CD4-positive, alpha-beta T cell treated with Interleukin-6 at 100 ng/mL for 8 hours (primary cell): Measurements from ENCODE around the gene UGT3A1.
"Not testable (repeated sequence)": the region's sequence is repeated elsewhere in the genome, so short reads cannot be mapped to it uniquely, and the experiment has no call there.

ENCODE experiments used
- DNase-seq: peaks from one replicate; pipeline ENCODE4 v3.0.0-alpha.2; 2020; ENCODE audit warnings: mixed read lengths, low spot score

UGT3A1 gene, protein sequence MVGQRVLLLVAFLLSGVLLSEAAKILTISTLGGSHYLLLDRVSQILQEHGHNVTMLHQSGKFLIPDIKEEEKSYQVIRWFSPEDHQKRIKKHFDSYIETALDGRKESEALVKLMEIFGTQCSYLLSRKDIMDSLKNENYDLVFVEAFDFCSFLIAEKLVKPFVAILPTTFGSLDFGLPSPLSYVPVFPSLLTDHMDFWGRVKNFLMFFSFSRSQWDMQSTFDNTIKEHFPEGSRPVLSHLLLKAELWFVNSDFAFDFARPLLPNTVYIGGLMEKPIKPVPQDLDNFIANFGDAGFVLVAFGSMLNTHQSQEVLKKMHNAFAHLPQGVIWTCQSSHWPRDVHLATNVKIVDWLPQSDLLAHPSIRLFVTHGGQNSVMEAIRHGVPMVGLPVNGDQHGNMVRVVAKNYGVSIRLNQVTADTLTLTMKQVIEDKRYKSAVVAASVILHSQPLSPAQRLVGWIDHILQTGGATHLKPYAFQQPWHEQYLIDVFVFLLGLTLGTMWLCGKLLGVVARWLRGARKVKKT

DNA sequence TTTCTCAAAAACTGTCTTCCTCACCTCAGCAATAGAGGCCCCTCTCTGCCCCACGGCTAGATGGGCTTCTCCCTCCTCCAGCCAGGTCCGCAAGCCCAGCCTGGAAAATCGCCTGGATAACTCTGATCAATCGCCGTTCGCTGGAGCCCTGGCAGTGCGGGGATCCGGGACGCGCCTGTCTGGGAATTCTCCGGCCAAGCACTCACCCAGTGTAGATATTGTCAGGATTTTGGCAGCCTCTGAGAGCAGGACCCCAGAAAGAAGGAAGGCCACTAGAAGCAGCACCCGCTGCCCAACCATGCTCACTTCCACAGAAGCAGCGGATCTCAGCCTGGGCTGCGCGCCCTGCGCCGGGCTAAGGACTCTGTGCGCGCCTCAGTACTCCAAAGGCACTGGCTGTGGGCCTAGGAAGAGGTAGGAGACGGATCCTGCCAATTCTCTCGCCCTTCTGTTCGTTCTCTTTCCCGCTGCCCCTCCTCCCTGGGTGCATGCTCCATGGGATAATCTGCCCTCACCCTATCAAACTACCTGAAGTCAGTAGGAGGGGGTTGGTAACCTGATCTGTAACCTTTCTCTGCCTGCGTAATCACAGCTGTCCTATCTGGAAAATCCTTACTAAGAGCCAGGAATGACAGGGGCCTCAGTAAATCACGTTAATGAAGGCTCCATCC lies at the start of gene UGT3A1:
Gene UGT3A1, minus strand, starts transcription at position 450 of the 671 bp plus-strand sequence. Its CDS starts 150 bp downstream, at position 300.
- no peak for DNase-seq

DNA sequence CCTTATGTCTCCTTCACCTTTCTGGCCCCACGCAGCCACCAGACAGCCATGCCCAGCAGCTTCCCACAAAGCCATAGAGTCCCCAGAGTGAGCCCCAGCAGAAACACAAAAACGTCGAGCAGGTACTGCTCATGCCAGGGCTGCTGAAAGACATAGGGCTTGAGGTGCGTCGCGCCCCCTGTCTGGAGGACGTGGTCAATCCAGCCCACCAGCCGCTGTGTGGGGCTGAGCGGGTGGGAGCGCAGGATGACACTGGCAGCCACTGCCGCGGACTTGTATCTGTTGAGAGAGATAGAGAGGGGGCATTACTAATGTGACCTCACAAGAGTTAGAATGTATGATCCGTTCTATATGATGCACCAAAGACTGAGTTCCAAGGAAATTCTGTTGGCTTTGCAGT lies 44.5 kb upstream of the UGT3A1 start:
- no peak for DNase-seq

DNA sequence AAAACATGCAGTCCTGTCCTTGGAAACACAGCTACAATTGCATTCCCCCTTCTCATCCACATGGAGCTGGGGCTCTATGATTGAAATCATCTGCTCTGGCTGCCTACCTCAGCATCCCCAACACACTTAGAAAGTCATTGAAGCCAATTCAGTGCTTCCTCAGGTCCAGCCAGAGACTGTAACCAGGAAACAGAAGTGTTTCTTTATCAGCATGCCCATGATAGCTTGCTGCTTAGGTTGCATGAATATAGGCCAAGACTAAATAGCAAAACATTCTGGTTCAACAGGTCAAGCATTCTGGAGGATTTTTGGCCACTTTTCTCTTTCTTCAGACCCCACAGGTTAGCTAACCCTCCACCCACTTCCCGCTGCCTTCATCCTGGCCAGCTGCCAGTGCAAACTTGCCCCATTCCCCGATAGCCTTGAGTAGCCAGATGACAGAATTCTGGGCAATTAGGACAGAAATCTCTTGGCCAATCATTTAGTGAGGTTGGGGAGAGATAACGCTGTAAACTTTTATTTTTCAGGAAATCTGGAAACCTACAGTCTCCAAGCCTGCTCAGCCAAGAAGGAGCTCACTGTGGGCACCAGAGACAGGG lies 43.4 kb upstream of the UGT3A1 start:
- not testable (repeated sequence) for DNase-seq

DNA sequence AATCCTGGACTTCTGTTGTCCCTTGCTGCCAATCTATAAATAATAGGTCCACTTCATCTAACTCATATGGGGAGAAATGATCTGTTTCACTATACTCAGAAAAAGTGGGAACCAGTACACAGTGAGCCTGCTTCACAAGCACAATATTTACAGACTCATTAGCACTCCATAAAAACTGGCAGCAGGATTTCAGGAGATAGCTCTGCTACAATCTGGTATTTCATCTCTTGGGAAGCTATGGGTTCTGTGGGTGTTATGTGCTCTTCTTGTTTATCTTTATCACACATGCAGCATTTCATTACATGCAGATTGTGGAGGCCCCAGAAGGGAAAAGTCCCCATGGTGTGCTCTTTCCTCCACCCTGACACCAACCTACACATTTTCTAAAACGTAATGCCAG lies 42.3 kb upstream of the UGT3A1 start:
- no peak for DNase-seq

- no peak for DNase-seq
Measured at GRCh38 chr5:36033047-36033446, 41.9 kb upstream of the UGT3A1 start.

- DNase-seq, result no peak
Measured at GRCh38 chr5:36031223-36031622, 40.0 kb upstream of the UGT3A1 start.

- DNase-seq, result no peak
Measured at GRCh38 chr5:36029914-36030313, 38.7 kb upstream of the UGT3A1 start.

GRCh38 chr5:36028816-36029465 lies 37.8 kb upstream of the UGT3A1 start:
- no peak for DNase-seq

DNA sequence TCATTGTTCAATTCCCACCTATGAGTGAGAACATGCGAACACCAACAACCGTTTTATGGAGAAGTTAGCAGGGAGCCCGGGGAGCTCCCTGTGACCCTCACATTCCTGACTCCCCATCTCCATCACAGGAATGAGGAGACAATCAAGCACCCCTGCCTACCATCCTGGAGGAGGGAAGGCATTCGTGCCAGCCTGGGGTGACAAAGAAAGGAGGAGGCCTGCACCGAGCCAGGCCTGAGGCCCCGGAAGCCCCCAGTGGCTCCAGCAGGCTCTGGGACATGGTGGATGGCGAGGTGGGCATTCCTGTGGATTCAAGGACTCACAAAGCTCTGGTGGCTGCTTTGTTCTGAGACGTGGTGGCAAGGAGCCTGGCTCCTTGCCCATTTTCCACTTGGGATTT lies 36.5 kb upstream of the UGT3A1 start:
- DNase-seq, result no peak

DNA sequence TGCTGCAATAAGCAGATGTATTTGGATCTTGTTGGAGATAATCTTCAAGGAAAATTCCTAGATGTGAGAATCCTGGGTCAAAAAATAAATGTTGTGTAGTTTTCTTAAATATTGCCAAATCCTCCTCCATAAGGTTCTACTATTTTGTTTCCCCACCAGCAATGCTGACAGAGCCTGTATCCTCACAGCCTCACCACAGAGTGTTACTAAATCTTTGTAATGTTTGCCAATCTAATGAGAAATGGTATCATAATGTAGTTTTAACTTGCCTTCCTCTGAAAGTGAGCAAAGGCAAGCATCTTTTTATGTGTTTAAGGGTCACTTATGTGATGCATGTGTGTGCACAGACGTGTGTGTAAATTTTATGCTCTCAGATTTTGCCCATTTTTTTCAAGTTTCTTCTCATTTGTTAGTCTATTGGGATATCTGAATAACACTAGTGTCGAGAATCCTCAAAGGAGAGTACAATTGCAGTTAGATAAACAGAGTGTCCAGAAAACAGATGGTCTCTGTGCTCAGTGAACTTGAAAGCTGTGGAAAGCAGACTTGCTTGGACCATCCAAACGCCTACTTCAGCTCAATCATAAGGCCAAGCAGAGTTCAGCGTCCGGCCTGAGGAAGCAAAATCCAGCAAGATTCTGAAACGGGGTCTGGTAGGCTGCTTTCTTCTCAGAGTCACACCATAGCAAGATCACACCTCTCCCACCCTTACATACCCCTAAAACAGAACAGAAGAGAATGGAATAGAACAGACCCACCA lies 35.7 kb upstream of the UGT3A1 start:
- no peak for DNase-seq

GRCh38 chr5:36022246-36022645 lies 31.1 kb upstream of the UGT3A1 start:
- not testable (repeated sequence) for DNase-seq

DNA sequence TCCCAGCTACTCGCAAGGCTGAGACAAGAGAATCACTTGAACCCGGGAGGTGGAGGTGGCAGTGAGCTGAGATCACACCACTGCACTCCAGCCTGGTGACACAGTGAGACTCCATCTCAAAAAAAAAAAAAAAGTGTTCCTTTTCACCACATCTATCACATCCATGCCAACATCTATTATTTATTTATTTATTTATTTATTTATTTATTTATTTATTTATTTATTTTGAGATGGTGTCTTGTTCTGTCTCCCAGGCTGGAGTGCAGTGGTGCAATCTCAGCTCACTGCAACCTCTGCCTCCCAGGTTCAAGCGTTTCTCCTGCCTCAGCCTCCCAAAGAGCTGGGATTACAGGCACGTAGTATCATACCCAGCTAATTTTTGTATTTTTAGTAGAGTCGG lies 28.4 kb upstream of the UGT3A1 start:
- DNase-seq, result not testable (repeated sequence)

- DNase-seq, result no peak
Measured at GRCh38 chr5:36017622-36018021, 26.4 kb upstream of the UGT3A1 start.

GRCh38 chr5:36017004-36017403 lies 25.8 kb upstream of the UGT3A1 start:
- no peak for DNase-seq

DNA sequence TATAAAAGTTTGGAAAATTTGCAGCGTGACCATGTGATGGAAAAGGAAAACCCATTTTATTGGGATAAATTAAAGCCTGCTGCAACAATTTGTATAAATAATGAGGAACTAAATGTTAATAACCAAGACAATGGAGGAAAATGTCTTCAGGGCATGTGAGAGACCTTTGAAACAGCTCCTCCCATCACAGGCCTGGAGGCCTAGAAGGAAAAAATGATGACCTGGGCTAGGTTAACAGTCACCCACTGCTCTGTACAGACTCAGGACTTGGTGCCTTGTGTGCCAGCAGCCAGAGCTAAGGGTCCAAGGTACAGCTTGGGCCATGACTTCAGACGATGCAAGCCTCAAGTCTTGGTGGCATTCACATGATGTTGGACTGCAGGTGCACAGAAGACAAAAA lies 22.0 kb upstream of the UGT3A1 start:
- DNase-seq, result no peak

DNA sequence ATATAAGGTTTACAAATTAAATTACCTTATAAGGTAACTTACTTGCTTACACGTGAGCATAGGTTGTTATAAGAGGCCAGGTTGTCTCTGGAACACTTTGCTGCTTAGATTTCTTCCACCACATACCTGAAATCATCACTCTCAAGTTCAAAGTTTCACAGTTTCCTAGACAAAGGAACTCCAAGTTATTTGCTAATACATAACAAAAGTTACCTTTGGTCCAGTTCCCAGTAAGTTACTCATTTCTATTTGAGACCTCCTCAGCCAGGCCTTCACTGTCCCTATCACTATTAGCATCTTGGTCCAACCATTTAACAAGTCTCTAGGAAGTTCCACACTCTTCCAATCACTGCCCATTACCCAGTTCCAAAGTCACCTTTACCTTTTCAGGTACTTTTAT lies 18.5 kb upstream of the UGT3A1 start:
- no peak for DNase-seq

DNA sequence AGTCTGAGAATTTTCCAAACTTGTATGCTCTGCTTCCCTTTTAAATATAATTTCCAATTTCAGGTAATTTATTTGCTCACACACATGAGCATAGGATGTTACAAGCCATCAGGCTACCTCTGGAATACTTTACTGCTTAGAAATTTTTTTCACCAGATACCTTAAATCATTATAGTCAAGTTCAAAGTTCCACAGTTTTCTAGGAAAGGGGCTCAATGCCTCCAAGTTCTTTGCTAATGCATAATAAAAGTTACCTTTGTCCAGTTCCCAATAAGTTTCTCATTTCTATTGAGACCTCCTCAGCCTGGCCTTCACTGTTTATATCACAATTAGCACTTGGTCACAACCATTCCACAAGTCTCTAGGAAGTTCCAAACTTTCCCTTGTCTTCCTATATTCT lies 16.2 kb upstream of the UGT3A1 start:
- no peak for DNase-seq

GRCh38 chr5:36006163-36006562 lies 15.0 kb upstream of the UGT3A1 start:
- no peak for DNase-seq

DNA sequence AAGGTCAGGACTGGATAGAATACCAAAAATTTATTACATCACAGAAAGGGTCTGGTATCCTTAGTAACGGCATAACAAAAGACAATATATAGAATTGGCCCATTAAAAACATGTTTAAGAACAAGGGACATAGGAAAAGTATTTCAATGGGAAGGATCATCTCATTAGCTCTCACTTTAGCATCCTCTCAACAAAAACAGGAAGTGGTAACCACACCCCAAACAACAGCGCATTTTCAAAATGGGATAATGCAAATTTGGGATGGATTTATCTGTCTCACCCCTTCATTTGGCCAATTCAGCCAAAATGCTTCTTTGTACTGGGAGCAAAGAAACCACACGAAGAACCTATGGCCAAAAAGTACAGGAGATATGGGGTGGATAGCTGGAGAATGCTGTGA lies 9.8 kb upstream of the UGT3A1 start:
- no peak for DNase-seq

- no peak for DNase-seq
Measured at GRCh38 chr5:35999547-35999946, 8.4 kb upstream of the UGT3A1 start.

DNA sequence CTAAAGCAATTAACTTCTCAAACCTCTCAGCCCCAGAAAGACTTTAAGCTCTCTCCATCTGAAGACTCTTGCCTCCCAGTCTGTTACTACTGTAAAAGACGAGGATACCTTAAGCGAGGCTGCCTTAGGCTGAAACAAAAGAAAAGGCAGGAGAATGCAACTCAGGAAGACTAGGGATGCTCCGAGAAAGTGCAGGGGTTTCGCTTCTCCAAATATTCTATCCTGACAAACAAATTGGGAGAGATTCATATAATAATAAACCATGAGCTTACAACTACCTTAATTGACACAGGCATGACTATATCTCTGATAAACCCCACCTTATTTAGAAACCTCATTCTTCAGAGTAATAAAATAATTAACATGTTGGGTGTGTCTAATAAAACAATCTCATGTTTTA lies 4.9 kb upstream of the UGT3A1 start:
- no peak for DNase-seq

DNA sequence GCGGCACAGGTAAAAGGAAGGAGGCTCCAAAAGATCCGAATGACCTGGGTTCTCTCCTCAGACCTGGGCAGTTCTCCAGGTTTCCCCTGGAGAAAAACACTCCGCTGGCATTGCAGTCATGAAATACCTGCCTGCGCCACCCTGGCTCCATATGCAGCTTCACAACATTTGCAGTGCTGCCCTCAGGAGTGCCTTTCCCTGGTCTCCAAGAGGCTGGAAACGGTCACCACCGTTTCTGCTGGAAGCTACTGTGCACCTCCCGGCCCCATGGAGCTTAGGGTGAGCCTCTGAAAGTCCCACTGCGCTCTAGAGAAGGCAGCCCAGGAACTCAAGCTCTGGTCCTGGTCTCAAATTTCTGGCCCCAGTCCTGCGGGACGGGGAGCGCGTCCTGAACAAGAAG lies 670 bp downstream of the UGT3A1 start:
- DNase-seq, result no peak
